Large intestine (tissue), 3 donors: Measurements from ENCODE around the gene OR8I2. TPM values are rescaled to one million over a fixed set of nuclear protein-coding genes. Genes with fewer than 3 reads are reported as not detected.
"Not testable (repeated sequence)": the region's sequence is repeated elsewhere in the genome, so short reads cannot be mapped to it uniquely, and the experiment has no call there.

Experiments
- DNase-seq, 2 donors: peaks; one replicate each; pipeline versions ENCODE4 v3.0.0 to v3.0.0-alpha.2; 2013
- H3K27ac ChIP-seq: one replicate; pipeline ENCODE4 v1.5.1; 2013; ENCODE audit warnings: low read length
- H3K27me3 ChIP-seq: 2 replicates; pipeline ENCODE4 v1.6.1; 2013; ENCODE audit warnings: low read length; ENCODE audit not compliant: control insufficient read depth, insufficient read depth
- H3K36me3 ChIP-seq: 2 replicates; pipeline ENCODE4 v1.6.1; 2013; ENCODE audit warnings: low read length; ENCODE audit not compliant: control insufficient read depth, insufficient read depth
- H3K4me1 ChIP-seq: one replicate; pipeline ENCODE4 v1.6.1; 2013; ENCODE audit warnings: low read length; ENCODE audit not compliant: control insufficient read depth, insufficient read depth
- H3K4me3 ChIP-seq: one replicate; pipeline ENCODE4 v1.5.1; 2013; ENCODE audit warnings: low read length
- H3K9me3 ChIP-seq: one replicate; pipeline ENCODE4 v1.6.1; 2013; ENCODE audit warnings: mild to moderate bottlenecking, low read depth, low read length, moderate library complexity; ENCODE audit not compliant: control insufficient read depth
- WGBS: methylation state at CpG from one replicate; pipeline ENCODE4 v1.1.5; 2013; ENCODE audit warnings: low lambda C conversion rate; ENCODE audit not compliant: insufficient coverage; 5-methylcytosine and 5-hydroxymethylcytosine counted together
- polyA plus RNA-seq: library from polyadenylated mRNA; unstranded; fragments of 120-200 nt; gene quantifications from one replicate; pipeline ENCODE4 v1.2.1, GENCODE V29; 2013

The OR8I2 gene
- polyA plus RNA-seq, 1 donor = not detected

DNA sequence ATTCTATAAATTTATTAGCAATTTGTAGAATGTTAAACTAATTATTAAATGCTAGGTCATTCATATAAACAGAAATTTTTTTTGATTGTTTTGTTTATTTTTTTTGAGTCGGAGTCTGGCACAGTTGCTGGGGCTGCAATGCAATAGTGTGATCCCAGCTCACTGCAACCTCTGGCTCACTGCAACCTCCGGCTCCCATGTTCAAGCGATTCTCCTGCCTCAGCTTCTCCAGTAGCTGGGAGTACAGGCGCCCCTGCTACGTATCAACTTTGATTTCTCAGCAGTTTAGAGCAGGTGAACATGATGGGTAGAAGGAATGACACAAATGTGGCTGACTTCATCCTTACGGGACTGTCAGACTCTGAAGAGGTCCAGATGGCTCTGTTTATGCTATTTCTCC is 29.0 kb downstream of the OR8I2 start, which contains the start of gene OR8H3:
OR8H3 (plus strand) TSS at position 301 of the 400 bp plus-strand sequence; CDS start at position 301, 0 bp downstream.
- H3K27me3 ChIP-seq = no peaks in the 10 kb centered on the region
- DNase-seq = no peak
- no peak within 1 kb of the TSS for H3K27ac ChIP-seq
- no peaks in the 10 kb centered on the region for H3K9me3 ChIP-seq
- no CpG with 5 or more reads among the region's 6 CpGs for WGBS
- H3K4me1 ChIP-seq = no peaks in the 10 kb centered on the region
- H3K4me3 ChIP-seq = no peak within 1 kb of the TSS
- no peaks in the 10 kb centered on the region for H3K36me3 ChIP-seq

- H3K9me3 ChIP-seq = peaks cover 3% of the 10 kb centered on the region
- no peaks in the 10 kb centered on the region for H3K4me1 ChIP-seq
- DNase-seq = no peak
- H3K4me3 ChIP-seq = no peak within 1 kb of the TSS
- no peaks in the 10 kb centered on the region for H3K36me3 ChIP-seq
- H3K27me3 ChIP-seq = no peaks in the 10 kb centered on the region
- no peak within 1 kb of the TSS for H3K27ac ChIP-seq
These were observed 47.1 kb downstream of the OR8I2 start, which contains the start of gene OR8J3 for GRCh38 chr11:56140151-56140661. Gene OR8J3 (minus strand): TSS chr11:56140201. CDS start chr11:56137718, 2,483 bp downstream.

DNA sequence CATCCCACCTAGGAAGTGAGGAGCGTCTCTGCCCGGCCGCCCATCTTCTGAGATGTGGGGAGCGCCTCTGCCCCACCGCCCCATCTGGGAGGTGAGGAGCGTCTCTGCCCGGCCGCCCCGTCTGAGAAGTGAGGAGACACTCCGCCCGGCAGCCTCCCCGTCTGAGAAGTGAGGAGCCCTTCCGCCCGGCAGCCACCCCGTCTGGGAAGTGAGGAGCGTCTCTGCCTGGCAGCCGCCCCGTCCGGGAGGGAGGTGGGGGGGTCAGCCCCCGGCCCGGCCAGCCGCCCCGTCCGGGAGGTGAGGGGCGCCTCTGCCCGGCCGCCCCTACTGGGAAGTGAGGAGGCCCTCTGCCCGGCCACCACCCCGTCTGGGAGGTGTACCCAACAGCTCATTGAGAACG is 50.6 kb downstream of the OR8I2 start:
- WGBS = no CpG with 5 or more reads among the region's 30 CpGs

More for the DNA sequence above, 50.6 kb downstream of the OR8I2 start:
- DNase-seq, H3K36me3 ChIP-seq, H3K27ac ChIP-seq, H3K9me3 ChIP-seq, H3K4me3 ChIP-seq, H3K4me1 ChIP-seq, H3K27me3 ChIP-seq: not testable (repeated sequence)

Other genes starting within 250 kb of the OR8I2 start
- gene TRIM51, start 210.0 kb upstream of the OR8I2 start, polyA plus RNA-seq = not detected
- gene OR5W2, start 178.7 kb upstream of the OR8I2 start, polyA plus RNA-seq = not detected
- not detected for gene OR5I1, start 156.9 kb upstream of the OR8I2 start, polyA plus RNA-seq
- not detected for gene OR10AG1, start 123.4 kb upstream of the OR8I2 start, polyA plus RNA-seq
- not detected for gene OR5F1, start 98.7 kb upstream of the OR8I2 start, polyA plus RNA-seq
- not detected for gene OR5AS1, start 65.7 kb upstream of the OR8I2 start, polyA plus RNA-seq
- gene OR8H2, start 10.4 kb downstream of the OR8I2 start, polyA plus RNA-seq = not detected
- gene OR8H3, start 29.1 kb downstream of the OR8I2 start, polyA plus RNA-seq = not detected
- gene OR8J3, start 46.9 kb downstream of the OR8I2 start, polyA plus RNA-seq = not detected
- gene OR8K5, start 67.0 kb downstream of the OR8I2 start, polyA plus RNA-seq = not detected
- gene OR5J2, start 83.3 kb downstream of the OR8I2 start, polyA plus RNA-seq = not detected
- not detected for gene OR5T2, start 140.9 kb downstream of the OR8I2 start, polyA plus RNA-seq
- not detected for gene OR5T3, start 158.9 kb downstream of the OR8I2 start, polyA plus RNA-seq
- not detected for gene OR5T1, start 180.8 kb downstream of the OR8I2 start, polyA plus RNA-seq
- gene OR8H1, start 198.9 kb downstream of the OR8I2 start, polyA plus RNA-seq = not detected
- gene OR8K3, start 221.8 kb downstream of the OR8I2 start, polyA plus RNA-seq = not detected